Liver (tissue), 3 donors: Measurements from ENCODE around the gene DCAF8.

ENCODE experiments used
- GABPA ChIP-seq, 2 donors: IDR thresholded peaks in 1 of 2; conservative IDR thresholded peaks in 1 of 2; 2 replicates each; pipeline ENCODE4 v1.6.1; 2016; ENCODE audit warnings: antibody characterized with exemption in 2 of 2, mild to moderate bottlenecking in 1 of 2, moderate library complexity in 1 of 2
- HNF4A ChIP-seq, 2 donors: conservative IDR thresholded peaks; 2 replicates each; pipeline ENCODE4 v1.6.1; 2016; ENCODE audit warnings: antibody characterized with exemption in 2 of 2, mild to moderate bottlenecking in 2 of 2
- JUND ChIP-seq, 2 donors: IDR thresholded peaks; 2 replicates each; pipeline ENCODE4 v1.6.1; 2016; ENCODE audit warnings: antibody characterized with exemption in 2 of 2
- RXRA ChIP-seq, 2 donors: IDR thresholded peaks; 2 replicates each; pipeline ENCODE4 v1.6.1; 2017 to 2018; ENCODE audit warnings: antibody characterized with exemption in 2 of 2, mild to moderate bottlenecking in 1 of 2
- YY1 ChIP-seq: IDR thresholded peaks from 2 replicates; pipeline ENCODE4 v1.6.1; 2016; ENCODE audit warnings: antibody characterized with exemption, mild to moderate bottlenecking
- TF ChIP-seq, protein P1 (sequence below): fragments of 150-350 bp; IDR thresholded peaks from 2 replicates; pipeline ENCODE4 v1.5.1; 2017; ENCODE audit warnings: improper control_type of control experiment, low read depth, low read length; ENCODE audit not compliant: missing input control
- donor health status: healthy.
- donor health status: healthy.

DNA sequence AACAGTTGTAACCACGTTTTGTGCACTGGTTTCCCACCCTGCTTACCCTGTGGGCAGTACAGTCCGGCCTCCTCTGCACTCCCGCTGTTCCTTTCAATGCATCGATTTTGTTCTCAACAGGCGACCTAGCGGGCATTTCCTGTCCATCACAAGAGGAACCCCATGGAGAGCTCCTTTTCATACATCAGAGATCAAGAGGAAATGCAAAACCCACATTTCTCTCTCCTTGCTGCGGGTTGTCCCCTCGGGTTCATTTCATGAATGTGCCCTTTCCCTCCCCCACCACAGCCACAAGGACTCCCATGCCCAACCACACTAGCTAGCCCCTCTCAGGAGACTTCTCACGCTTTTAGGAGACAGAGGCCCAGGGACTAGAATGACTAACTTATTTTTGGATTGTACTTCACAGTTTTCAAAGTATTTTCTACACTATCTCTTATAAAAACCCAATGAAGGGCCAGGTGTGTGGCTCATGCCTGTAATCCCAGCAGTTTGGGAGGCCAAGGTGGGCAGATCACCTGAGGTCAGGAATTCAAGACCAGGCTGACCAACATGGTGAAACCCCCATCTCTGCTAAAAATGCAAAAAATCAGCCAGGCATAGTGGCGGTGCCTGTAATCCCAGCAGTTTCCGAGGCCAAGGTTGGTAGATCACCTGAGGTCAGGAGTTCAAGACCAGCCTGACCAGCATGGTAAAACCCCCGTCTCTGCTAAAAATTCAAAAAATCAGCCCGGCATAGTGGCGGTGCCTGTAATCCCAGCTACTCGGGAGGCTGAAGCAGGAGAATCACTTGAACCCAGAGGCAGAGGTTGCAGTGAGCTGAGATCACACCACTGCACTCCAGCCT lies 92.6 kb downstream of the DCAF8 start:
- TF ChIP-seq, protein P1, sequence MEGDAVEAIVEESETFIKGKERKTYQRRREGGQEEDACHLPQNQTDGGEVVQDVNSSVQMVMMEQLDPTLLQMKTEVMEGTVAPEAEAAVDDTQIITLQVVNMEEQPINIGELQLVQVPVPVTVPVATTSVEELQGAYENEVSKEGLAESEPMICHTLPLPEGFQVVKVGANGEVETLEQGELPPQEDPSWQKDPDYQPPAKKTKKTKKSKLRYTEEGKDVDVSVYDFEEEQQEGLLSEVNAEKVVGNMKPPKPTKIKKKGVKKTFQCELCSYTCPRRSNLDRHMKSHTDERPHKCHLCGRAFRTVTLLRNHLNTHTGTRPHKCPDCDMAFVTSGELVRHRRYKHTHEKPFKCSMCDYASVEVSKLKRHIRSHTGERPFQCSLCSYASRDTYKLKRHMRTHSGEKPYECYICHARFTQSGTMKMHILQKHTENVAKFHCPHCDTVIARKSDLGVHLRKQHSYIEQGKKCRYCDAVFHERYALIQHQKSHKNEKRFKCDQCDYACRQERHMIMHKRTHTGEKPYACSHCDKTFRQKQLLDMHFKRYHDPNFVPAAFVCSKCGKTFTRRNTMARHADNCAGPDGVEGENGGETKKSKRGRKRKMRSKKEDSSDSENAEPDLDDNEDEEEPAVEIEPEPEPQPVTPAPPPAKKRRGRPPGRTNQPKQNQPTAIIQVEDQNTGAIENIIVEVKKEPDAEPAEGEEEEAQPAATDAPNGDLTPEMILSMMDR, result no peak
- TF ChIP-seq GABPA (IDR thresholded peaks at IDR 0.05 in 1 of 2, conservative IDR thresholded peaks at IDR 0.05 in 1 of 2), result no peak
- TF ChIP-seq JUND (IDR thresholded peaks at IDR 0.05), result no peak
- no peak for TF ChIP-seq YY1
- no peak for TF ChIP-seq HNF4A (conservative IDR thresholded peaks at IDR 0.05)
- TF ChIP-seq RXRA (IDR thresholded peaks at IDR 0.05), result no peak
